ENCODE data around the gene VASH2. TPM values are rescaled to one million over a fixed set of nuclear protein-coding genes. Genes with fewer than 3 reads are reported as not detected.

VASH2 gene
- polyA plus RNA-seq, 1 experiment = 0.12 TPM

DNA sequence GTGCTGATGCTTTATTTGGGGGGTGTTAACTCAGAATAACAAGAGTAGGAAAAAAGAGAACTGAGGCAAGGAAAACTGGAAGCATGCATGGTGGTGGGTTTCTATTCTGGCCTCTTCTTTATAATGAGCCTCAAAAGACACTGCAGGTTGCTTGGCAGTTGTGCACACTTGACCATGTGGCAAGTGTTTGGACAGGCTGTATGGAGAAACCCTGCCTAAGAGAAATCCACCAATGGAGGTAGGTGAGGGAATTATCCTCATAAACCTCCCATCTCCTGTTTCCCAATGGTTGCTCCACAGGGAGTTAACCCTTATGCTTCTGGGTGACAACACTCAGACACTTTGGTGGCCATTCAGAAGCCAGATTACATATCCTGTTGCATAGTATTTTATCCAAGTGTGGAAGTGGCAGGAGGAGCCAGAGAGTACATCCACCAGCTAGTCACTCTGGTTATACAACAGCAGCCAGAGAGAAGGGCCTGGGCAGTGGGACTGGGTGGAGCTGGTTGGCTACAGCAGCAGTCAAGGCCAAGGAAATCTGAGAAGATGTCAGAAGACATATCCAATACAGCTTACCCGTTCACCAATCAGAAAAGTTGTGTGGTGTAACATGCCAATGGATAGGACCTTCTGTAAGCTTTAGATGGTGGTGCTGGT, 16.4 kb upstream of the VASH2 start:
- no peaks in the 10 kb centered on the region for H3K36me3 ChIP-seq (ENCODE audit: control insufficient read depth, insufficient read depth, low read length)
- H3K27me3 ChIP-seq (ENCODE audit: control insufficient read depth, insufficient read depth, low read length) = peaks cover 2% of the 10 kb centered on the region; the same call in 1 of the 2 replicates
- no peak overlapping the region for H3K4me3 ChIP-seq (ENCODE audit: low read depth, low read length)
- DNase-seq (ENCODE audit: low read depth) = no peak
- TF ChIP-seq, protein P1, sequence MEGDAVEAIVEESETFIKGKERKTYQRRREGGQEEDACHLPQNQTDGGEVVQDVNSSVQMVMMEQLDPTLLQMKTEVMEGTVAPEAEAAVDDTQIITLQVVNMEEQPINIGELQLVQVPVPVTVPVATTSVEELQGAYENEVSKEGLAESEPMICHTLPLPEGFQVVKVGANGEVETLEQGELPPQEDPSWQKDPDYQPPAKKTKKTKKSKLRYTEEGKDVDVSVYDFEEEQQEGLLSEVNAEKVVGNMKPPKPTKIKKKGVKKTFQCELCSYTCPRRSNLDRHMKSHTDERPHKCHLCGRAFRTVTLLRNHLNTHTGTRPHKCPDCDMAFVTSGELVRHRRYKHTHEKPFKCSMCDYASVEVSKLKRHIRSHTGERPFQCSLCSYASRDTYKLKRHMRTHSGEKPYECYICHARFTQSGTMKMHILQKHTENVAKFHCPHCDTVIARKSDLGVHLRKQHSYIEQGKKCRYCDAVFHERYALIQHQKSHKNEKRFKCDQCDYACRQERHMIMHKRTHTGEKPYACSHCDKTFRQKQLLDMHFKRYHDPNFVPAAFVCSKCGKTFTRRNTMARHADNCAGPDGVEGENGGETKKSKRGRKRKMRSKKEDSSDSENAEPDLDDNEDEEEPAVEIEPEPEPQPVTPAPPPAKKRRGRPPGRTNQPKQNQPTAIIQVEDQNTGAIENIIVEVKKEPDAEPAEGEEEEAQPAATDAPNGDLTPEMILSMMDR (IDR thresholded peaks at IDR 0.05; ENCODE audit: insufficient read depth, low read depth, low read length) = no peak
- ChIA-PET POLR2A (no interaction called here), CTCF (no interaction called here)

DNA sequence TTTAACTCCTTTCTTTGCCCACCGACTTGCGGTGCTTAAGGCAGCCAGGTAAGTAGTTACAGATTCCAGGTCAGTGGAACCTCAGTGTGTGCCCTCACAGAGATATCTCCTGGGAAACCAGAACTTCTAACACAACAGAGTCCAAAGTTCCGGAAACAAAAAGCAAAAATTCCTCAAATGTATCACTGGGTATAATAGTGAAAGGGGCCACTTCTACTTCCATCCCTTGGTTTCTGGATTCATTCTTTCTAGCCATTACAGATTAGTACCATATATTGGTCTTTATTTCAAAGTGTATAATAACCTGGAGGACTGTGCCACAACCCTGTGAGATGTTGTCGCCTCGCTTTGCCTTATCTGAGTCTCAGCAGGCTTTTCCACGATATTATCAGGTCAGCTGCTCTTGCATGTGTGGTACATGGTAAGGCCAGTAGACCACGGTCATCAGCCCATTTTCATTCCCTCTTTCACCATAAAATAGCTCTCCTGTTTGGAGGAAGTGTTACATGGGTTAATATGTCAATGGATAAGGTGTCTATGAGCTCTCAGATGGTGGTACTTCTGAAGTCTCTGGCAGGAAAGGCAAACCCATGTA, 14.9 kb upstream of the VASH2 start:
- POLR2A ChIA-PET = no interaction called here
- no peak overlapping the region for H3K4me3 ChIP-seq (ENCODE audit: low read depth, low read length)
- H3K36me3 ChIP-seq (ENCODE audit: control insufficient read depth, insufficient read depth, low read length) = no peaks in the 10 kb centered on the region
- TF ChIP-seq, protein P1 (IDR thresholded peaks at IDR 0.05; ENCODE audit: insufficient read depth, low read depth, low read length) = no peak
- no peak for DNase-seq (ENCODE audit: low read depth)
- CTCF ChIA-PET = no interaction called here
- peaks cover 2% of the 10 kb centered on the region; the same call in 1 of the 2 replicates for H3K27me3 ChIP-seq (ENCODE audit: control insufficient read depth, insufficient read depth, low read length)

DNA sequence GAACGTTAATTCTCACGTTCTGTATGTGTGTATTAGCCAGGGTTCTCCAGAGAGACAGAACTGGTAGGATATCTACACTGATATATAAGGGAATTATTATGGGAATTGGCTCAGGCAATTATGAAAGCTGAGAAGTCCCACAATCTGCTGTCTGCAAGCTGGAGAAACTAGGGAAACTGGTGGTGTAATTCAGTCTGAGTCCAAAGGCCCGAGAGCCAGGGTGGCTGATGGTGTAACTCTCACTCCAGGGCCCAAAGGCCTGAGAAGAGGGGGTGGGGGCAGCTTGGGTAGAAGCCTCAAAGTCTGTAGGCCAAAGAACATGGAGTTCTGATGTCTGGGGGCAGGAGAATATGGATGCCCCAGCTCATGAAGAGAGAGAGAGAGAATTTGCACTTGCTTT, 13.3 kb upstream of the VASH2 start:
- CTCF ChIA-PET = interaction anchor here (0.6 to 1.8 kb wide), 2 partner anchors 9 to 1323 kb away, joined by 4 to 5 read pairs; no protein-coding TSS in a partner anchor
- H3K36me3 ChIP-seq (ENCODE audit: control insufficient read depth, insufficient read depth, low read length) = no peaks in the 10 kb centered on the region
- POLR2A ChIA-PET = no interaction called here
- no peak overlapping the region for H3K4me3 ChIP-seq (ENCODE audit: low read depth, low read length)
- peaks cover 2% of the 10 kb centered on the region; the same call in 1 of the 2 replicates for H3K27me3 ChIP-seq (ENCODE audit: control insufficient read depth, insufficient read depth, low read length)
- TF ChIP-seq, protein P1 (IDR thresholded peaks at IDR 0.05; ENCODE audit: insufficient read depth, low read depth, low read length) = no peak
- DNase-seq (ENCODE audit: low read depth) = no peak

DNA sequence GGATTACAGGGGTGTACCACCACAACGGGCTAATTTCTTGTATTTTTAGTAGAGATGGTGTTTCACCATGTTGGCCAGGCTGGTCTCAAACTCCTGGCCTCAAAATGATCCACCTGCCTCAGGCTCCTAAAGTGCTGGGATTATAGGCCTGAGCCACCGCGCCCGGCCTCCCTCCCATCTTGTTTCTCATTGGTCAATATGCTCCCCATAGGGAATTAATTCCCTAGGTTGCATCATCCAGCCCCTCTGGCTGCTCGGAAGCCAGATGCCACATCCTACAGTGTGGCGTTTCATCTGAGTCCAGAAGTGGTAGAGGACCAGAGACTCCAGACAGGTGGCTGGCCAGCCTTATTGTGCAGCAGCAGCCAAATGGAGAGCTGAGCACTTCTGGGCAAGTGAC, 11.5 kb upstream of the VASH2 start:
- ChIA-PET CTCF (interaction anchor here (0.7 to 1.8 kb wide), 3 partner anchors 8 to 29 kb away, joined by 3 to 5 read pairs (median 3); no protein-coding TSS in a partner anchor), POLR2A (no interaction called here)
- Histone ChIP-seq H3K27me3 (ENCODE audit: control insufficient read depth, insufficient read depth, low read length) (peaks cover 2% of the 10 kb centered on the region; the same call in 1 of the 2 replicates), H3K4me3 (ENCODE audit: low read depth, low read length) (no peak overlapping the region), H3K36me3 (ENCODE audit: control insufficient read depth, insufficient read depth, low read length) (no peaks in the 10 kb centered on the region)
- DNase-seq (ENCODE audit: low read depth) = no peak
- TF ChIP-seq, protein P1 (IDR thresholded peaks at IDR 0.05; ENCODE audit: insufficient read depth, low read depth, low read length) = no peak

DNA sequence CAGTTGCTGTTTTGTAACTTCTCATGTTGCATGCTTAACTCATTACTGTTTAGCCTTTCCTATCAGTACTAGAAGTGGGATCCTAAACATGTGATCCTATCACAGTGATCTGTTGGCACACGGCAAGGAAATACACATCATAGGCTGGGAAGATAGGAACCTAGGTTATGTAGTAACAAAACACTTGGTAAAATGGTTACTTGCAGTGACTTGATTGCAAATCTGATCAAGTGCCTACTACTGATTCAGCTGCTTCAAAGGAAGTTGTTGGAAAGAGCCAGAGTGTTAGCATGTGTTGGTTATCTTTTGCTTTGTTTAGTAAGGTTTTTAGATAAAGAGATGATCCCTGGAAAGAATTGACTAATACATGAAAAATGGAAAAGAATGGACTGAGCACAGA, 8.9 kb upstream of the VASH2 start:
- ChIA-PET POLR2A (no interaction called here), CTCF (no interaction called here)
- Histone ChIP-seq H3K4me3 (ENCODE audit: low read depth, low read length) (no peak overlapping the region), H3K36me3 (ENCODE audit: control insufficient read depth, insufficient read depth, low read length) (no peaks in the 10 kb centered on the region), H3K27me3 (ENCODE audit: control insufficient read depth, insufficient read depth, low read length) (peaks cover 2% of the 10 kb centered on the region; the same call in 1 of the 2 replicates)
- no peak for DNase-seq (ENCODE audit: low read depth)
- TF ChIP-seq, protein P1 (IDR thresholded peaks at IDR 0.05; ENCODE audit: insufficient read depth, low read depth, low read length) = no peak
